A673 (cell line): Measurements from ENCODE around the gene ATP1B2. TPM values are rescaled to one million over a fixed set of nuclear protein-coding genes. Genes with fewer than 3 reads are reported as not detected.

Experiments
- BruUV-seq: library from RNA; stranded (reverse); fragments of 400-500 nt; replicated peaks from 2 replicates; lab custom pipeline; 2021; lab: Mats Ljungman, UMichigan
- CTCF ChIA-PET: fragments of 300-600 bp; sonication (Branson Sonifier 250); formaldehyde crosslinking; loops from one replicate; lab custom pipeline; 2022; ENCODE audit warnings: antibody characterized with exemption; lab: Charles Lee
- POLR2A ChIA-PET: fragments of 300-600 bp; sonication (Branson Sonifier 250); formaldehyde crosslinking; loops from one replicate; lab custom pipeline; 2022; ENCODE audit warnings: antibody characterized with exemption; ENCODE audit not compliant: low non-redundant PET; lab: Charles Lee
- DNase-seq: peaks from one replicate; pipeline ENCODE4 v3.0.0-alpha.2; 2015; ENCODE audit warnings: low spot score
- H3K27ac ChIP-seq: fragments of 200-600 bp; sonication (generic); 2 replicates; pipeline ENCODE4 v1.5.1; 2016; ENCODE audit warnings: mixed run types, low read depth, mild to moderate bottlenecking, mixed read lengths, antibody characterized with exemption, low read length; ENCODE audit not compliant: poor library complexity, severe bottlenecking
- H3K27me3 ChIP-seq: fragments of 200-600 bp; sonication (generic); replicated peaks from 2 replicates; pipeline ENCODE4 v1.6.1; 2017; ENCODE audit warnings: mixed run types, low read depth, mild to moderate bottlenecking, mixed read lengths, antibody characterized with exemption, low read length; ENCODE audit not compliant: insufficient read depth, poor library complexity
- H3K36me3 ChIP-seq: fragments of 200-600 bp; sonication (generic); 2 replicates; pipeline ENCODE4 v1.6.1; 2016; ENCODE audit warnings: mixed run types, mild to moderate bottlenecking, mixed read lengths, antibody characterized with exemption, low read length; ENCODE audit not compliant: insufficient read depth, poor library complexity, severe bottlenecking
- H3K4me1 ChIP-seq: fragments of 200-600 bp; sonication (generic); 2 replicates; pipeline ENCODE4 v1.6.1; 2017; ENCODE audit warnings: mixed run types, mild to moderate bottlenecking, mixed read lengths, antibody characterized with exemption, low read length; ENCODE audit not compliant: insufficient read depth, poor library complexity, severe bottlenecking
- H3K4me3 ChIP-seq: fragments of 200-600 bp; sonication (generic); 2 replicates; pipeline ENCODE4 v1.5.1; 2016; ENCODE audit warnings: low read depth, mixed run types, mild to moderate bottlenecking, mixed read lengths, low read length; ENCODE audit not compliant: poor library complexity, severe bottlenecking
- H3K9me3 ChIP-seq: fragments of 200-600 bp; sonication (generic); 2 replicates; pipeline ENCODE4 v1.6.1; 2016; ENCODE audit warnings: mixed run types, low read depth, mild to moderate bottlenecking, mixed read lengths, antibody characterized with exemption, low read length; ENCODE audit not compliant: poor library complexity, severe bottlenecking
- CTCF ChIP-seq: fragments of 300-800, 200-600 bp; sonication (generic); conservative IDR thresholded peaks from 2 replicates; pipeline ENCODE4 v1.5.1; 2017; ENCODE audit warnings: low read depth, mild to moderate bottlenecking, antibody characterized with exemption, low read length, moderate library complexity, mixed read lengths
- EZH2 ChIP-seq: fragments of 200-600 bp; sonication (generic); IDR thresholded peaks from 2 replicates; pipeline ENCODE4 v1.6.1; 2017; ENCODE audit warnings: borderline replicate concordance, low read depth, mild to moderate bottlenecking, mixed read lengths, antibody characterized with exemption, low read length; ENCODE audit not compliant: poor library complexity, severe bottlenecking
- intact Hi-C: fragments of 100-400 bp; cut with micrococcal nuclease; formaldehyde crosslinking; loops from one replicate; pipeline ENCODE4 v1.10.0; 2022; ENCODE audit not compliant: unreplicated experiment
- total RNA-seq: library from RNA; stranded (reverse); gene quantifications from 2 replicates; pipeline ENCODE4 v1.2.3, GENCODE V29; 2021

ATP1B2 gene
- total RNA-seq, 1 experiment from 2014 or later, result 3.5 TPM

DNA sequence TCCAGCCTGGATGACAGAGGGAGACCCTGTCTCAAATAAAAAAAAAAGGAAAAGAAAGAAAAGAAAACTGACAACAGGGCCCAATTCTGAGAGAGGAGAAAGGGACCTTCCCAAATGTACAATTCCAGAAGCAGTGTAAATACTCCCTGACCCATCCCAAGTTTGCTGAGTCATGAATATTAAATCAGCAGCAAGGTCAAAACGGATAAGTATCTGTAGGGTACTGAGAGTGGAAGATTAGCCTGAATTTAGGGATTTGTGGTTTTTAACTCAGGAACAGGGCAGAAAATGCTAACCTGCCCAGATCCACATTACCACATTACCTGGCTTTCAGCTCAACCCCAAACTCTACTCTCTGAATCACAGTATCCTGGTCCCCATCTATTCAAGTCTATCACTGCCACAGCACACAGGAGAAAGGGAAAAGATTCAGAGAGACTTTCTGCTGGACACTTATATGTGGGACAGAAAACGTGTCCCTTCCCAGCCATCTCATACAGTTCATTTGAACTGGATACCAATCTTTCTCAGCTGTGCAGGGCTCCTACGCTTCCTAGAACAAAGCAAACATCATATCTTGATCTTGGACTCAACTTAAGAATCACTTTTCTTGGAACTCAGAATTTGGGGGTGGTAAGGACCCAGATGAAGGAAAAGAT, 39.0 kb upstream of the ATP1B2 start:
- Histone ChIP-seq H3K4me1 (peaks cover 20% of the 10 kb centered on the region), H3K27ac (peak overlapping the region; percentile 55), H3K27me3 (no peaks in the 10 kb centered on the region), H3K4me3 (peak overlapping the region; percentile 92), H3K36me3 (peaks cover 11% of the 10 kb centered on the region), H3K9me3 (no peaks in the 10 kb centered on the region)
- intact Hi-C loops, result no loop called here
- ChIA-PET CTCF (interaction anchor here (1.3 kb wide), 1 partner anchor 76 kb away, joined by 3 read pairs; the partner anchor contains the start of gene WRAP53), POLR2A (no interaction called here)
- BruUV-seq, result no TSS peak
- no peak for DNase-seq
- TF ChIP-seq EZH2, result no peak
- no peak for TF ChIP-seq CTCF

DNA sequence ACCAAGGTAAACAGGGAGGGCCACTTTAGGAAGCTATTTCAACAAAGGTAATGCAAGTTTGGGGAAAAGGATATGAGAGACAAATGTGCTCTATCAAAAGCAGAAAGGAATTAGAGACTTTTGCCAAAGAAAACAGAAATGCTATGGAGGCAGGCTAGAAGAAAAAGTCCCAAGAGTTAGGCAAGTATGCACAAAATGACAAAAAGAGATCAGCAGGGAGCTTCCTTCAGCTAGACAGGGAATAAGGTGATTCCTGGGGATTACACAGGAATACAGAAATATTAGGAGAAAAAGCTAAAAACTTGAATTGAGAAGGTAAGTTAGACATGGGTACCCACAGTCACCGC, 38.5 kb upstream of the ATP1B2 start:
- TF ChIP-seq EZH2, result no peak
- TF ChIP-seq CTCF, result no peak
- Histone ChIP-seq H3K4me3 (peak overlapping the region; percentile 92), H3K4me1 (peaks cover 20% of the 10 kb centered on the region), H3K27ac (peak overlapping the region; percentile 55), H3K9me3 (no peaks in the 10 kb centered on the region), H3K36me3 (peaks cover 11% of the 10 kb centered on the region), H3K27me3 (no peaks in the 10 kb centered on the region)
- intact Hi-C loops, result no loop called here
- no peak for DNase-seq
- BruUV-seq, result no TSS peak
- POLR2A ChIA-PET, result no interaction called here
- CTCF ChIA-PET, result interaction anchor here (1.3 kb wide), 1 partner anchor 76 kb away, joined by 3 read pairs; the partner anchor contains the start of gene WRAP53

DNA sequence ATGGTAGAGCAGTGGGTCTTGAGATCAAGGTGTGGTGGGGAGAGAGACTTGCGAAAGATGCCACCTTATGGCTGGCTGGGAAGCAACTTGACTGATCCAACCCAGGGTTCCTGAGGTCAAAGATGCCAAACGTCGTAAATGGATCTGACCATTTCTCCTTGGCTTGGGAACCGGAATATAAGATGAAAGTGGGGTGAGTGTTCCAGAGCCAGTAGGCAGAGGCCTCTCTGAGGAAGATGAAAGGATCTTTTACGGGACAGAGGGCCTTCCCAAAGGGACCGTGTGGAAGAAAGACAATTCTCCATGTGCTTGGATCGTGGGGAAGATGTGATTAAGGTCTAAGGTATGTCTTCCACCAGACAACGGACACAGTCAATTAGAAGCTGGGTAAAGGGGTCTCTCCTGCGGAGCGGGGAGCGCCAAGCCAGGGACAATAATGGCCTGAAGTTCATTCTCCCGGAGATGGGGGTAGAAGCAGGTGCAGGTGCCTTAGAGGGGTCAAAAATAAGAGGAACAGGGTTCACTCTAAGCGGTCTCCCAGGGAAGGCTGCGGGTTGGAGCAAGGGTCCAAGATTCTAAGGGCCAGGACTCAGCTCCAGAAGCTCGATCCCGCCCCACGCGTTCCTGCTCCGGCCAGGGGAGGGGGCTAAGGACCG, 36.8 kb upstream of the ATP1B2 start:
- Histone ChIP-seq H3K27ac (peak overlapping the region; percentile 91), H3K27me3 (no peaks in the 10 kb centered on the region), H3K9me3 (no peaks in the 10 kb centered on the region), H3K36me3 (peaks cover 11% of the 10 kb centered on the region), H3K4me3 (peak overlapping the region; percentile 92), H3K4me1 (peaks cover 20% of the 10 kb centered on the region)
- CTCF ChIA-PET, result interaction anchor here (2.6 kb wide), 1 partner anchor 73 kb away, joined by 18 read pairs; the partner anchor contains the start of genes TP53 and WRAP53
- POLR2A ChIA-PET, result interaction anchor here (0.6 kb wide), 1 partner anchor 75 kb away, joined by 3 read pairs; the partner anchor contains the start of gene WRAP53
- BruUV-seq, result TSS peak; percentile 32
- intact Hi-C loops, result no loop called here
- TF ChIP-seq CTCF (no peak), EZH2 (no peak)
- no peak for DNase-seq
